H1 (cell line): Measurements from ENCODE around the gene MAGI2. TPM values are rescaled to one million over a fixed set of nuclear protein-coding genes. Genes with fewer than 3 reads are reported as not detected.

Source experiments
- CTCF ChIA-PET: fragments of 300-600 bp; sonication (Branson Sonifier 250); formaldehyde crosslinking; loops from one replicate; lab custom pipeline; 2021; ENCODE audit not compliant: partially characterized antibody; lab: Charles Lee
- POLR2A ChIA-PET: fragments of 300-600 bp; sonication (Branson Sonifier 250); formaldehyde crosslinking; loops from one replicate; lab custom pipeline; 2021; ENCODE audit warnings: inconsistent platforms; ENCODE audit not compliant: partially characterized antibody; lab: Charles Lee
- DNase-seq, 2 experiments: peaks; one replicate each; pipeline versions ENCODE4 v3.0.0 to v3.0.0-alpha.2; 2010 to 2022; ENCODE audit warnings: low spot score in 2 of 2, low read depth in 1 of 2, mixed read lengths in 1 of 2
- FAIRE-seq: peaks from 2 replicates; lab custom pipeline; 2011; peaks lifted over from hg19 to GRCh38; lab: Jason Lieb, UNC
- H2AFZ ChIP-seq: 2 replicates; pipeline ENCODE4 v1.8.1; 2012; ENCODE audit warnings: low read length, inconsistent platforms
- H2AK5ac ChIP-seq: 2 replicates; pipeline ENCODE4 v1.6.1; 2013; ENCODE audit warnings: low read depth, low read length
- H2BK120ac ChIP-seq: replicated peaks from 2 replicates; pipeline ENCODE3; 2013; ENCODE audit warnings: low read depth, low read length, inconsistent platforms
- H2BK12ac ChIP-seq: 2 replicates; pipeline ENCODE4 v1.6.1; 2013; ENCODE audit warnings: low read depth, low read length
- H2BK15ac ChIP-seq: 2 replicates; pipeline ENCODE4 v1.6.1; 2013; ENCODE audit warnings: low read length
- H2BK20ac ChIP-seq: 2 replicates; pipeline ENCODE4 v1.6.1; 2013; ENCODE audit warnings: low read length
- H2BK5ac ChIP-seq: 2 replicates; pipeline ENCODE4 v1.6.1; 2013; ENCODE audit warnings: low read depth, low read length
- H3K14ac ChIP-seq: 2 replicates; pipeline ENCODE4 v1.6.1; 2013; ENCODE audit warnings: inconsistent platforms; ENCODE audit not compliant: insufficient read length
- H3K18ac ChIP-seq: 2 replicates; pipeline ENCODE4 v1.6.1; 2013; ENCODE audit warnings: low read length; ENCODE audit errors: extremely low read depth
- H3K23ac ChIP-seq: 2 replicates; pipeline ENCODE4 v1.6.1; 2013; ENCODE audit warnings: inconsistent platforms; ENCODE audit not compliant: insufficient read length
- H3K23me2 ChIP-seq: 2 replicates; pipeline ENCODE4 v1.6.1; 2013; ENCODE audit warnings: low read depth, low read length
- H3K27ac ChIP-seq: 2 replicates; pipeline ENCODE4 v1.6.1; 2011; ENCODE audit warnings: low read depth, low read length, inconsistent platforms
- H3K27me3 ChIP-seq, 4 experiments: replicated peaks in 1 of 4; 1 replicate in 1 of 4; 2 replicates in 3 of 4; pipeline versions ENCODE4 v1.6.1 to v1.8.1; 2011 to 2013; ENCODE audit warnings: low read length in 3 of 4, mild to moderate bottlenecking in 3 of 4, inconsistent platforms in 2 of 4, mixed read lengths in 2 of 4, moderate library complexity in 1 of 4; ENCODE audit not compliant: control insufficient read depth in 3 of 4, insufficient read depth in 3 of 4; ENCODE audit errors: extremely low read depth in 1 of 4
- H3K36me3 ChIP-seq, 4 experiments: 2 replicates each; pipeline versions ENCODE4 v1.6.1 to v1.8.1; 2011 to 2013; ENCODE audit warnings: mild to moderate bottlenecking in 4 of 4, low read length in 3 of 4, moderate library complexity in 2 of 4, control low read depth in 1 of 4, inconsistent platforms in 1 of 4; ENCODE audit not compliant: insufficient read depth in 4 of 4, control insufficient read depth in 2 of 4
- H3K4ac ChIP-seq: replicated peaks from 2 replicates; pipeline ENCODE3; 2013; ENCODE audit warnings: low read length, low read depth, mixed read lengths, inconsistent platforms; ENCODE audit not compliant: insufficient read length
- H3K4me1 ChIP-seq, 4 experiments: replicated peaks in 1 of 4; 1 replicate in 1 of 4; 2 replicates in 3 of 4; pipeline versions ENCODE4 v1.6.1 to v1.8.1; 2011 to 2013; ENCODE audit warnings: low read length in 3 of 4, inconsistent platforms in 2 of 4, mixed read lengths in 1 of 4; ENCODE audit not compliant: insufficient read depth in 4 of 4, control insufficient read depth in 3 of 4
- H3K4me2 ChIP-seq, 2 experiments: 2 replicates each; pipeline versions ENCODE4 v1.6.1 to v1.8.1; 2011 to 2013; ENCODE audit warnings: low read depth in 2 of 2, low read length in 2 of 2, control low read depth in 1 of 2, inconsistent platforms in 1 of 2, mild to moderate bottlenecking in 1 of 2; ENCODE audit not compliant: insufficient read depth in 1 of 2
- H3K4me3 ChIP-seq, 4 experiments: fragments of 200-600, 300-600 bp in 1 of 4; sonication (generic), shearing (Covaris generic), sonication (Bioruptor Twin) in 1 of 4; 2 replicates each; pipeline versions ENCODE4 v1.5.1 to v1.8.1; 2011 to 2016; ENCODE audit warnings: low read length in 4 of 4, low read depth in 3 of 4, control low read depth in 2 of 4, inconsistent platforms in 2 of 4, mild to moderate bottlenecking in 2 of 4, mixed read lengths in 1 of 4, moderate library complexity in 1 of 4; ENCODE audit not compliant: insufficient read depth in 2 of 4; ENCODE audit errors: extremely low read depth in 1 of 4
- H3K56ac ChIP-seq: replicated peaks from 2 replicates; pipeline ENCODE3; 2013; ENCODE audit warnings: low read depth, mild to moderate bottlenecking, mixed read lengths, low read length, inconsistent platforms; ENCODE audit not compliant: insufficient read length
- H3K79me1 ChIP-seq: 2 replicates; pipeline ENCODE4 v1.6.1; 2013; ENCODE audit warnings: low read depth, low read length, control low read depth
- H3K79me2 ChIP-seq, 2 experiments: 2 replicates each; pipeline versions ENCODE4 v1.6.1 to v1.8.1; 2012 to 2013; ENCODE audit warnings: low read length in 2 of 2, mild to moderate bottlenecking in 2 of 2, inconsistent platforms in 1 of 2; ENCODE audit not compliant: insufficient read depth in 2 of 2, control insufficient read depth in 1 of 2
- H3K9ac ChIP-seq, 4 experiments: replicated peaks in 1 of 4; 1 replicate in 1 of 4; 2 replicates in 3 of 4; pipeline versions ENCODE4 v1.6.1 to v1.8.1; 2011 to 2013; ENCODE audit warnings: low read depth in 3 of 4, low read length in 3 of 4, control low read depth in 2 of 4, mild to moderate bottlenecking in 2 of 4, moderate library complexity in 2 of 4, inconsistent platforms in 1 of 4; ENCODE audit errors: extremely low read depth in 1 of 4
- H3K9me3 ChIP-seq, 2 experiments: 2 replicates each; pipeline versions ENCODE4 v1.6.1 to v1.8.1; 2012 to 2013; ENCODE audit warnings: mild to moderate bottlenecking in 2 of 2, moderate library complexity in 2 of 2, control low read depth in 1 of 2, inconsistent platforms in 1 of 2, low read depth in 1 of 2, low read length in 1 of 2, mixed read lengths in 1 of 2; ENCODE audit not compliant: insufficient read depth in 2 of 2
- H4K20me1 ChIP-seq, 2 experiments: replicated peaks in 1 of 2; 2 replicates each; pipeline versions ENCODE3 to v1.8.1; 2011 to 2013; ENCODE audit warnings: inconsistent platforms in 2 of 2, low read length in 2 of 2, mild to moderate bottlenecking in 1 of 2; ENCODE audit not compliant: insufficient read depth in 2 of 2, control insufficient read depth in 1 of 2
- H4K5ac ChIP-seq: 2 replicates; pipeline ENCODE4 v1.6.1; 2013; ENCODE audit warnings: low read length, low read depth, mixed read lengths, inconsistent platforms; ENCODE audit not compliant: insufficient read length
- H4K8ac ChIP-seq: 2 replicates; pipeline ENCODE4 v1.8.0; 2013; ENCODE audit warnings: mild to moderate bottlenecking, moderate library complexity, low read length, inconsistent platforms; ENCODE audit not compliant: insufficient read depth; ENCODE audit errors: extremely low read depth
- H4K91ac ChIP-seq: replicated peaks from 2 replicates; pipeline ENCODE3; 2013; ENCODE audit warnings: low read length, mixed read lengths, inconsistent platforms; ENCODE audit not compliant: insufficient read length
- CBX5 ChIP-seq: fragments of 300-800, 300-1000 bp; sonication (generic); IDR thresholded peaks from 2 replicates; pipeline ENCODE4 v1.7.1; 2016; ENCODE audit warnings: antibody characterized with exemption, low read length, low read depth
- CREB1 ChIP-seq: IDR thresholded peaks from 2 replicates; pipeline ENCODE4 v1.6.1; 2012; ENCODE audit warnings: inconsistent platforms
- POLR2AphosphoS5 ChIP-seq: IDR thresholded peaks from 2 replicates; pipeline ENCODE4 v1.6.1; 2011; ENCODE audit warnings: low read depth, low read length
- RFX5 ChIP-seq: IDR thresholded peaks from 2 replicates; pipeline ENCODE4 v1.6.1; 2011; ENCODE audit warnings: low read depth, low read length, improper control_type of control experiment, borderline replicate concordance
- TCF12 ChIP-seq: IDR thresholded peaks from 2 replicates; pipeline ENCODE4 v1.6.1; 2011; ENCODE audit warnings: low read depth, mild to moderate bottlenecking, low read length
- WGBS, 2 experiments: shearing (Covaris generic) in 1 of 2; methylation state at CpG; one replicate each; pipeline versions ENCODE4 v1.1.6 to v1.1.7; 2013 to 2015; ENCODE audit warnings: low lambda C conversion rate in 2 of 2, mixed read lengths in 2 of 2, inconsistent platforms in 1 of 2, low coverage in 1 of 2, missing lambda C conversion rate in 1 of 2; ENCODE audit not compliant: insufficient replicate concordance in 2 of 2, insufficient coverage in 1 of 2, insufficient read length in 1 of 2; ENCODE audit errors: extremely low coverage in 1 of 2, missing lambda C conversion rate in 1 of 2; 5-methylcytosine and 5-hydroxymethylcytosine counted together
- polyA plus RNA-seq, 7 experiments: library from polyadenylated mRNA; depleted of rRNA in 3 of 7; stranded (reverse) in 5 of 7; unstranded in 2 of 7; fragments of >200 nt in 5 of 7; fragments of 200-250 nt in 2 of 7; gene quantifications; 1 replicate in 5 of 7; 2 replicates in 1 of 7; 4 replicates in 1 of 7; pipeline versions ENCODE4 v1.2.1 to v1.2.3, GENCODE V29; 2011 to 2013; ENCODE audit warnings: missing spikeins in 2 of 7, mixed read lengths in 2 of 7
- total RNA-seq: library from RNA; stranded (reverse); fragmentation: NEBNext Ultra II Directional; extraction: Animal tissue kit (Norgen Biotek cat#: 25700); gene quantifications from 2 replicates; pipeline ENCODE4 v1.2.1, GENCODE V29; 2021

The MAGI2 gene
- total and polyA plus RNA-seq, 2 of the 8 experiments (the other 6 are each of a cell fraction or from before 2014, with no cell fraction given): 6.0 to 27.3 TPM

- Histone ChIP-seq H3K9me3 (peaks cover 0 to 4% of the 10 kb centered on the region in 2 experiments; a peak in 1 of 4 replicates), H3K23ac (no peak overlapping the region), H2AFZ (no peak overlapping the region), H3K4me2 (no peak overlapping the region), H2BK120ac (no peak overlapping the region), H3K27ac (no peak overlapping the region), H2BK5ac (no peak overlapping the region), H3K4me1 (no peaks in the 10 kb centered on the region), H3K27me3 (no peaks in the 10 kb centered on the region), H4K5ac (no peak overlapping the region), H4K8ac (no peak overlapping the region), H3K79me2 (no peaks in the 10 kb centered on the region), H4K91ac (no peak overlapping the region), H3K23me2 (no peaks in the 10 kb centered on the region), H3K9ac (no peak overlapping the region), H3K14ac (no peak overlapping the region), H3K4me3 (no peak overlapping the region), H4K20me1 (no peaks in the 10 kb centered on the region), H3K4ac (no peak overlapping the region), H2BK12ac (no peak overlapping the region), H2AK5ac (no peak overlapping the region), H2BK20ac (no peak overlapping the region), H3K18ac (no peak overlapping the region), H3K79me1 (no peaks in the 10 kb centered on the region), H2BK15ac (no peak overlapping the region), H3K36me3 (no peaks in the 10 kb centered on the region), H3K56ac (no peak overlapping the region)
- 80 to 89% methylated on average over 1 to 4 of the region's 4 CpGs for WGBS, 2 experiments
- CTCF ChIA-PET: no interaction called here
- DNase-seq (no peak), FAIRE-seq (no peak)
- POLR2A ChIA-PET: no interaction called here
- no peak for TF ChIP-seq RFX5
- TF ChIP-seq CREB1: no peak
- TF ChIP-seq POLR2AphosphoS5: no peak
- no peak for TF ChIP-seq CBX5
- TF ChIP-seq TCF12: no peak
These were observed 649.9 kb downstream of the MAGI2 start for GRCh38 chr7:78803501-78804127.
